Activated CD4-positive, alpha-beta T cell treated with anti-CD3 and anti-CD28 coated beads, Interleukin-2, amount 10 ng/mL, durations not matched to agents 7 days and 5 days (primary cell): ENCODE data around the gene TCAP. TPM values are rescaled to one million over a fixed set of nuclear protein-coding genes. Genes with fewer than 3 reads are reported as not detected.

Experiments
- CTCF ChIA-PET: fragments of 350-600 bp; sonication (Branson Sonifier 250); formaldehyde crosslinking; loops from one replicate; lab custom pipeline; 2021; ENCODE audit warnings: antibody characterized with exemption; lab: Charles Lee
- POLR2A ChIA-PET: fragments of 350-600 bp; sonication (Branson Sonifier 250); formaldehyde crosslinking; loops from one replicate; lab custom pipeline; 2021; ENCODE audit warnings: antibody characterized with exemption; lab: Charles Lee
- DNase-seq: peaks from one replicate; pipeline ENCODE4 v3.0.0-alpha.2; 2020
- H3K27ac Mint-ChIP-seq: one replicate; pipeline ENCODE4 v1.8.0; 2021; ENCODE audit warnings: mild to moderate bottlenecking, moderate library complexity, mixed read lengths
- H3K27me3 Mint-ChIP-seq: one replicate; pipeline ENCODE4 v1.8.0; 2021; ENCODE audit warnings: mixed read lengths
- H3K36me3 Mint-ChIP-seq: one replicate; pipeline ENCODE4 v1.8.0; 2021; ENCODE audit warnings: low read depth, mixed read lengths
- H3K4me1 Mint-ChIP-seq: one replicate; pipeline ENCODE4 v1.8.0; 2021; ENCODE audit warnings: mixed read lengths
- H3K4me3 Mint-ChIP-seq: one replicate; pipeline ENCODE4 v1.8.0; 2021; ENCODE audit warnings: mild to moderate bottlenecking, moderate library complexity, mixed read lengths
- H3K9me3 Mint-ChIP-seq: one replicate; pipeline ENCODE4 v1.8.0; 2021; ENCODE audit warnings: mixed read lengths
- total RNA-seq, 2 experiments: library from RNA; stranded (reverse); gene quantifications; one replicate each; pipeline ENCODE4 v1.2.3, GENCODE V29; 2021

TCAP gene
- total RNA-seq, 2 experiments from 2014 or later = 2.0 to 2.1 TPM

DNA sequence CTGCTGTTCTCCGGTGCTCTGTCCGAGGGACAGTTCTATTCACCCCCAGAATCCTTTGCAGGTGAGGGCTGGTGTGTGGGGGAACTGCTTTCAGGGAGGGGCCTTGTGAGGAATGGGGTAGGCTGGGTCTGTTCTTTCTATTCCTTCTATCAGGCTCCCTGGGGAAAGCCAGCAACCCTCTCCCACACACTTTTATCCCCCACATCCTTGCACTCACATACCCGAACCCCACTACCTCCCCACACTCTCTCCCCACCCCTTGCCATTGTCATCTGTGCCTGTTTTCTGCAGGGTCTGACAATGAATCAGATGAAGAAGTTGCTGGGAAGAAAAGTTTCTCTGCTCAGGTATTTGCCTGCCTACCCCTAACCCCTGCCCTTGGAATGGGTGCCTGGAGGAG lies 6.4 kb upstream of the TCAP start:
- POLR2A ChIA-PET = no interaction called here
- H3K36me3 Mint-ChIP-seq = peaks cover 20% of the 10 kb centered on the region
- H3K27me3 Mint-ChIP-seq = no peaks in the 10 kb centered on the region
- no peak for DNase-seq
- no peak overlapping the region for H3K4me3 Mint-ChIP-seq
- no peaks in the 10 kb centered on the region for H3K9me3 Mint-ChIP-seq
- CTCF ChIA-PET = interaction anchor here (0.9 to 2.1 kb wide), 5 partner anchors 10 to 37 kb away, joined by 3 to 6 read pairs (median 5); partner anchors contain the start of gene PNMT
- peak overlapping the region; percentile 19 for H3K27ac Mint-ChIP-seq
- H3K4me1 Mint-ChIP-seq = peaks cover 29% of the 10 kb centered on the region

DNA sequence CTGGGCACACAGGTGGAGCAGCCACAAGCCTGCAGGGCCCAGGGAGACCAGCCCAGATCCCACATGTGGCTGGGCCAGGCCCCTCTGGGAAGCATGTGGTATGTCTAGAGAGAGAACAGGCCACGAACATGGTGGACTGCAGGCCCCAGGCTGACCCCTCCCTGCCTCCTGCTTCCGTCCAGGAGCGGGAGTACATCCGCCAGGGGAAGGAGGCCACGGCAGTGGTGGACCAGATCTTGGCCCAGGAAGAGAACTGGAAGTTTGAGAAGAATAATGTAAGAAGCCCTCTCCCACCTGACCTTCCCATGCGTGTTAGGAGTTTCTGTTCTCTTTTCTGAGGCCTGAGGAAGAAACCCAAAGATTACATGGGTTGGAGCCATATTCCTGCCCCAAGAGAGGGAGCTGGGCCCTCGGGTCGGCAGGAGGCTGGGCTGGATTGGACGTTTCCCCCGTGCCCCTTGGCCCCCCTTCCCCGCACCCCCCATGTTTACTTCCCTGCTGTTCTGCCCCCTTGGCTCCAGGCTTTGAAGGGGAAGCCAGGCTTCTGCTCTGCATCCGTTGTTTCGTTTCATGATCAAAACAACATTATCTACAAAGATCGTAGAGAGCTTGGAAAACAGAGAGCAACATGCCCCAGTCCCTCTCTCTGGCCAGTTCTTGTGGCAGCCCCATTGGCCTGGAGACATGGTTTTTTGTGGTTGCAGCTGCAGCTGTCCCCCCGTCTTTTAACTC lies 5.7 kb upstream of the TCAP start:
- H3K9me3 Mint-ChIP-seq = no peaks in the 10 kb centered on the region
- H3K36me3 Mint-ChIP-seq = peaks cover 20% of the 10 kb centered on the region
- ChIA-PET POLR2A (no interaction called here), CTCF (interaction anchor here (0.6 to 1.1 kb wide), 3 partner anchors 25 to 272 kb away, joined by 3 to 5 read pairs (median 3); no protein-coding TSS in a partner anchor)
- H3K27me3 Mint-ChIP-seq = no peaks in the 10 kb centered on the region
- peaks cover 25% of the 10 kb centered on the region for H3K4me1 Mint-ChIP-seq
- peak overlapping the region; percentile 87 for H3K27ac Mint-ChIP-seq
- H3K4me3 Mint-ChIP-seq = no peak overlapping the region
- DNase-seq = no peak

DNA sequence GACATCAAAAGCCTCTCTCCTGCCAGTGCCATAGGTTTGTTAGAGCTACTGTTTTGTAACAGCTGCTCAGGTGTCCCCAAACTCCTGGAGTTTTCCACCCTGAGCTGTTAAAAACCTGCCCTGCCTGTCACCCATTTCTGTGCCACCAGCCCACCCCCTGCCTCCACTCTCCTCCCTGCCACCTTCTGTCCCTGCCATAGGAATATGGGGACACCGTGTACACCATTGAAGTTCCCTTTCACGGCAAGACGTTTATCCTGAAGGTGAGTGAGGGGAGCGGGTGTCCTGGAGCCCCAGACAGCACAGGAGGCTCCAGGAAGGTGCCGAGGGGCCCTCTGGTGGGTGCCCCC lies 5.2 kb upstream of the TCAP start:
- POLR2A ChIA-PET = no interaction called here
- DNase-seq = no peak
- Mint-ChIP-seq H3K27ac (peak overlapping the region; percentile 87), H3K27me3 (no peaks in the 10 kb centered on the region), H3K4me3 (no peak overlapping the region), H3K9me3 (no peaks in the 10 kb centered on the region), H3K4me1 (peaks cover 20% of the 10 kb centered on the region), H3K36me3 (peaks cover 20% of the 10 kb centered on the region)
- CTCF ChIA-PET = interaction anchor here (0.6 to 1.1 kb wide), 3 partner anchors 25 to 271 kb away, joined by 3 to 5 read pairs (median 3); no protein-coding TSS in a partner anchor

DNA sequence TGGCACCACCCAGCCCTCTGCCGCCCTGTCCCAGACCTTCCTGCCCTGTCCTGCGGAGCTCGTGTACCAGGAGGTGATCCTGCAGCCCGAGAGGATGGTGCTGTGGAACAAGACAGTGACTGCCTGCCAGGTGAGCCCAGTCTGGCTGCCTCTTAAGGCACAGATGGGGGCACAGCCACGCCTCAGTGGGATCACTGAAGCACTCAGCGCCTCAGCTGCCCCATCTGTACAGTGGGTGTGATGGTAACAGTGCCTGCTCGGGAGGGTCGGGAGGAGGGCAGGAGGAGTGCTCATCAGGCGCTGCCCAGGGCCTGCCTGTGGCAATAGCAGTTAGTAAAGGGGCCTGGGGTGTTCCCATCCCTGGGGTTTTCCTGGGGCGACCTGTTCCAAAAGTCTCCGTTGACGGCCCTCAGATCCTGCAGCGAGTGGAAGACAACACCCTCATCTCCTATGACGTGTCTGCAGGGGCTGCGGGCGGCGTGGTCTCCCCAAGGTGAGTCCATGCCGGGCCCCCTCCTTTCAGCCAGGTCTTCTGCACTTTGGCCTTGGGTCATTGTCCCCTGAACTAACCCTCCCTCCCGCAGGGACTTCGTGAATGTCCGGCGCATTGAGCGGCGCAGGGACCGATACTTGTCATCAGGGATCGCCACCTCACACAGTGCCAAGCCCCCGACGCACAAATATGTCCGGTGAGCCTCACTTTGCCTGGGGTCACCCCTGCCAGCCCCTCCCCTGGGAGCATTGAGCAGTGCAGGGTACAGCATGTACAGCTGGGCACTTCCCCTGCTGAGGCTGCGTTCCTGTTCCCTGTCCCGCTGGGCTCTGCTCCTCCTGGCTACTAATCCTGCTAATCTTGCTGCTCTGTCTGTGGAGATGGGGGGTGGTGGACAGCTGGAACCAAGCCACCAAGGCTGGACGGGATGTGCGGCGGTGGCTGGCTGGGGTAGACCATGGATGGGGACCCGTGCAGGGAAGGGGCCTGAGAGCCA lies 4.5 kb upstream of the TCAP start:
- Mint-ChIP-seq H3K27ac (no peak overlapping the region), H3K36me3 (peaks cover 18% of the 10 kb centered on the region), H3K4me3 (no peak overlapping the region), H3K4me1 (peaks cover 13% of the 10 kb centered on the region), H3K27me3 (peaks cover 1% of the 10 kb centered on the region), H3K9me3 (no peaks in the 10 kb centered on the region)
- POLR2A ChIA-PET = no interaction called here
- no peak for DNase-seq
- CTCF ChIA-PET = interaction anchor here (0.6 to 1.1 kb wide), 4 partner anchors 10 to 271 kb away, joined by 3 read pairs; no protein-coding TSS in a partner anchor

DNA sequence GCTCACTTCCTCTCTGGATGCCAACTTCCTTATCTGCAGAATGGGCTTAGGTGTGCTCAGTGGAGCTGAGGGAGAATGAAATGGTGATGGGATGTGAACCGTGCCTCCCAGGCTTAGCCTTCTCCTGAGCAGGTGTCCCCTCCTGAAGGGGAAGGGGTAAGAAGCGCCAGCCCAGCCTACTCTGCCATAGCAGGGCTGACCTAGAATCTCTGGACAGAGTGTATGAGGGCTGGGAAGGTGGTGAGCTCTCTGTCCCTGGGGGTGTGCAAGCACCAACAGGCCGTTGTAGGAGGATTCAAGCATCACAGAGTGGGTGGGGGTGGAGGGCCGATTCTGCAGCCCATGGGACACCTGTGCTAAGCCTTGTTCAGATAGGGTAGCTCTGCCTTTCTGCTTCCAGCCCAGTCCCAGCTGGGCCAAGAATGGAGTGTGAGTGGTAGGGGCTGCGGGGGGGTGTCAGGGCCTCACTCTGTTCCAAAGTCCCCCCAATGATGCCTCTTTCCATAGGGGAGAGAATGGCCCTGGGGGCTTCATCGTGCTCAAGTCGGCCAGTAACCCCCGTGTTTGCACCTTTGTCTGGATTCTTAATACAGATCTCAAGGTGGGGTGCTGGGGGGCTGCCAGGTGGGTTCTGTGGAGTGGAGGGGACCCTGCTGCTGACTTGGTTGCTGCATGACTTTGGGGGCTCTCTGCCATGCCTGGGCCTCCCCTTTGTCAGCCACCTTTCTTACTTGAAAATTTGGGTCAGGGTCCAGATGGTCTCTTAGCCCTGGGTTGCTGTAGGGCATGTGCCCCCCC lies 3.2 kb upstream of the TCAP start:
- Mint-ChIP-seq H3K4me3 (no peak overlapping the region), H3K27me3 (peaks cover 10% of the 10 kb centered on the region), H3K36me3 (peaks cover 17% of the 10 kb centered on the region), H3K9me3 (no peaks in the 10 kb centered on the region), H3K27ac (peak overlapping the region; percentile 54), H3K4me1 (peaks cover 13% of the 10 kb centered on the region)
- ChIA-PET POLR2A (no interaction called here), CTCF (interaction anchor here (1.1 kb wide), 1 partner anchor 11 kb away, joined by 3 read pairs; no protein-coding TSS in a partner anchor)
- no peak for DNase-seq

DNA sequence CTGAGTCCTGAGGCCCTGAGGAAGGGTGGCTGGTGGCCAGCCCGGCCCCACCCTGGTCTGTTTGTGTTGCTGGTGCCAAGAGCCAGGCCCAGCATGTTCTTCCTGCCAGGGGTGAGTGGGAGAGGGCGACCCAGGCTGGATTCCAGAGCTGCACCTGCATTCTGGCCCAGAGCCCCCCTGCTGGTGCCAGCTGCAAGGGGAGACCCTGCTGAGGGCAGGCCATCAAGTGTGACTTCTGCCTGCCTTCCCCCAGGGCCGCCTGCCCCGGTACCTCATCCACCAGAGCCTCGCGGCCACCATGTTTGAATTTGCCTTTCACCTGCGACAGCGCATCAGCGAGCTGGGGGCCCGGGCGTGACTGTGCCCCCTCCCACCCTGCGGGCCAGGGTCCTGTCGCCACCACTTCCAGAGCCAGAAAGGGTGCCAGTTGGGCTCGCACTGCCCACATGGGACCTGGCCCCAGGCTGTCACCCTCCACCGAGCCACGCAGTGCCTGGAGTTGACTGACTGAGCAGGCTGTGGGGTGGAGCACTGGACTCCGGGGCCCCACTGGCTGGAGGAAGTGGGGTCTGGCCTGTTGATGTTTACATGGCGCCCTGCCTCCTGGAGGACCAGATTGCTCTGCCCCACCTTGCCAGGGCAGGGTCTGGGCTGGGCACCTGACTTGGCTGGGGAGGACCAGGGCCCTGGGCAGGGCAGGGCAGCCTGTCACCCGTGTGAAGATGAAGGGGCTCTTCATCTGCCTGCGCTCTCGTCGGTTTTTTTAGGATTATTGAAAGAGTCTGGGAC lies 2.4 kb upstream of the TCAP start:
- DNase-seq = no peak
- CTCF ChIA-PET = no interaction called here
- Mint-ChIP-seq H3K4me3 (no peak overlapping the region), H3K27me3 (peaks cover 12% of the 10 kb centered on the region), H3K4me1 (peaks cover 13% of the 10 kb centered on the region), H3K9me3 (no peaks in the 10 kb centered on the region), H3K36me3 (peaks cover 17% of the 10 kb centered on the region), H3K27ac (no peak overlapping the region)
- POLR2A ChIA-PET = no interaction called here

DNA sequence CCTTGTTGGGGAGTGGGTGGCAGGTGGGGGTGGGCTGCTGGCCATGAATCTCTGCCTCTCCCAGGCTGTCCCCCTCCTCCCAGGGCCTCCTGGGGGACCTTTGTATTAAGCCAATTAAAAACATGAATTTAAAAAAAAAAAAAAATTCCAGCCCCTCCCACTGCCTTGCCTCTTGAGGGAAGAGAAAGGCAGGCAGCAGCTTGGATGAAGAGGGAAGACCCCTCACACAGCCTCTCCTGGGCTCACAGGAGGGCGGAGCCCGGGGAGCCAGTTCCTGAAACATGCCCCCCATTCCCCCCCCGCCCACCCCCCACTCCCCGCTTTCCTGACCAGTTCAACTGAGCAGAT lies 1.8 kb upstream of the TCAP start:
- Mint-ChIP-seq H3K36me3 (peaks cover 14% of the 10 kb centered on the region), H3K9me3 (no peaks in the 10 kb centered on the region), H3K4me3 (no peak overlapping the region), H3K27me3 (peaks cover 14% of the 10 kb centered on the region), H3K4me1 (peaks cover 13% of the 10 kb centered on the region), H3K27ac (no peak overlapping the region)
- no peak for DNase-seq
- POLR2A ChIA-PET = no interaction called here
- CTCF ChIA-PET = interaction anchor here (0.9 kb wide), 1 partner anchor 10 kb away, joined by 5 read pairs; no protein-coding TSS in a partner anchor

DNA sequence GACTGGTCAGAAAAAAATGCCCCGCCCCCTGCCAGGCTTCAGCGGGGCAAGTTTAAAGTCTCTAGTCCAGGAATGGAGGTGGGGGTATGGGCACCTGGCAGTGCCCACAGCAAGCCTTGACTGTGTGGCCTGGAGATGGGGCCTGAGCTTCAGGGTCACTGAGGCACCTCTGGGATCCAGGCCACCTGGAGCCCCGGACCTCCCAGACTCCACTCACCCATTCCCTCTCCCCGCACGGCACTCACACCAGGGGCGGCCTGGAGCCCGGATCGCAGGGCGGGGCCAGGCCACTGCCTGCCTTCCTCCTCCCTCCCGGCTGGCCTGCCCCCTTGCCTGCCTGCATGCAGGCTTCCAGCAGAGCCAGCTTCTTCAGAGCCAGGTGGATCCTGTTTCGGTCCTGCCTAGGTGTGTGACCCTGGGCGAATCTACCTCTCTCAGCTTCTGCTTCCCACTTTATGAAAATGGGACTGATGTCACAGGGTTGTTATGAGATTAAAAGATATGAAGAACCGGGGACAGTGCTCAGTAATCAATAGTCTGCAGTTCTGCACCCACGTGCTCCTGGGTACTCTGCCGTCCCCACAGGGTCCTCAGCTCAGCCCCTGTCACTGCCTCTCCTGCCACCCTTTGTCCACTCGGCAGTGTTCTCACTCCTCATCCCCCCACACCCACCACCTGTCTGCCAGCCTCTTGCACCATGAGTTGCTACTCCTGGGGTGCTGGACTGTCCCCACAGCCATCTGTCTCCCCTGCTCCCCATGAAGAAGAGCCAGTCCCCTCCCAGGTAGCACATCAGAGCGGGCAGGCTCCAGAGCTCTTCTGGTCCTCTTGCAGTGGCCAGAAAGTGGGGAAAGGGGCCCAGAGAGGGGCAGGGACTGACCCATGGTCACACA lies 1.2 kb upstream of the TCAP start:
- ChIA-PET CTCF (interaction anchor here (0.9 kb wide), 1 partner anchor 10 kb away, joined by 5 read pairs; no protein-coding TSS in a partner anchor), POLR2A (no interaction called here)
- Mint-ChIP-seq H3K4me1 (peaks cover 14% of the 10 kb centered on the region), H3K36me3 (peaks cover 10% of the 10 kb centered on the region), H3K27ac (no peak overlapping the region), H3K27me3 (peaks cover 19% of the 10 kb centered on the region), H3K9me3 (no peaks in the 10 kb centered on the region), H3K4me3 (no peak overlapping the region)
- no peak for DNase-seq

DNA sequence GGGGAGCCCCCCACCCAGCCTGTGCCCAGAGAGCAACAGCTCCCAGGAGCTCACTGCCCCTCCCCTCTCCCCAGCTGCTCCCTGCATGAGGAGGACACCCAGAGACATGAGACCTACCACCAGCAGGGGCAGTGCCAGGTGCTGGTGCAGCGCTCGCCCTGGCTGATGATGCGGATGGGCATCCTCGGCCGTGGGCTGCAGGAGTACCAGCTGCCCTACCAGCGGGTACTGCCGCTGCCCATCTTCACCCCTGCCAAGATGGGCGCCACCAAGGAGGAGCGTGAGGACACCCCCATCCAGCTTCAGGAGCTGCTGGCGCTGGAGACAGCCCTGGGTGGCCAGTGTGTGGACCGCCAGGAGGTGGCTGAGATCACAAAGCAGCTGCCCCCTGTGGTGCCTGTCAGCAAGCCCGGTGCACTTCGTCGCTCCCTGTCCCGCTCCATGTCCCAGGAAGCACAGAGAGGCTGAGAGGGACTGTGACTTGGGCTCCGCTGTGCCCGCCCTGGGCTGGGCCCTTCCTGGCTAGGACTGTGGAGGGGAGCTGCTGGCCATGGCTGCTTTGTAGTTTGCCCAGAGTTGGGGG lies 584 bp downstream of the TCAP start:
- POLR2A ChIA-PET = interaction anchor here (0.5 kb wide), 1 partner anchor 16 kb away, joined by 3 read pairs; no protein-coding TSS in a partner anchor
- Mint-ChIP-seq H3K4me3 (no peak overlapping the region), H3K27me3 (peaks cover 28% of the 10 kb centered on the region), H3K4me1 (peaks cover 5% of the 10 kb centered on the region), H3K9me3 (no peaks in the 10 kb centered on the region), H3K36me3 (peaks cover 7% of the 10 kb centered on the region), H3K27ac (no peak overlapping the region)
- CTCF ChIA-PET = interaction anchor here (0.5 to 3.0 kb wide), 8 partner anchors 9 to 73 kb away, joined by 3 to 22 read pairs (median 3); partner anchors contain the start of gene PGAP3
- no peak for DNase-seq

DNA sequence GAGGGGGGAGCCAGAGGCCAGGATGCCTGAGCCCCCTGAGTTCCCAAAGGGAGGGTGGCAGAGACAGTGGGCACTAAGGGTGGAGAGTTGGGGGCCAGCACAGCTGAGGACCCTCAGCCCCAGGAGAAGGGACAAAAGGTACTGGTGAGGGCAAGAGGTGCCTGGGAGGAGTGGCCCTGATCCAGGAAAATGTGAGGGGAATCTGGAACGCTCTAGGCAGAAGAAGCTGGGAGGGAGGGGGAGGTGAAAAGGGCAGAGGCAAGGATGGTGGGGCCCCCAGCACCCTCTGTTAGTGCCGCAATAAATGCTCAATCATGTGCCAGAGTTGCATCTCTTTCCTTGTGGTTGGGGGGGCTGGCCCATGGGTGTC lies 1.1 kb downstream of the TCAP start:
- Mint-ChIP-seq H3K36me3 (peaks cover 5% of the 10 kb centered on the region), H3K9me3 (no peaks in the 10 kb centered on the region), H3K4me1 (peaks cover 5% of the 10 kb centered on the region), H3K27ac (peak overlapping the region; percentile 19), H3K4me3 (no peak overlapping the region), H3K27me3 (peaks cover 28% of the 10 kb centered on the region)
- no peak for DNase-seq
- CTCF ChIA-PET = interaction anchor here (0.7 to 3.0 kb wide), 9 partner anchors 9 to 62 kb away, joined by 3 to 22 read pairs (median 3); partner anchors contain the start of gene PGAP3
- POLR2A ChIA-PET = interaction anchor here (0.5 kb wide), 1 partner anchor 15 kb away, joined by 3 read pairs; no protein-coding TSS in a partner anchor
